ENCODE results near the gene SPINK13. TPM values are rescaled to one million over a fixed set of nuclear protein-coding genes. Genes with fewer than 3 reads are reported as not detected.

SPINK13 gene
- total and polyA plus RNA-seq, 2 of the 8 experiments (the other 6 are each of a cell fraction or from before 2014, with no cell fraction given), result not detected

DNA sequence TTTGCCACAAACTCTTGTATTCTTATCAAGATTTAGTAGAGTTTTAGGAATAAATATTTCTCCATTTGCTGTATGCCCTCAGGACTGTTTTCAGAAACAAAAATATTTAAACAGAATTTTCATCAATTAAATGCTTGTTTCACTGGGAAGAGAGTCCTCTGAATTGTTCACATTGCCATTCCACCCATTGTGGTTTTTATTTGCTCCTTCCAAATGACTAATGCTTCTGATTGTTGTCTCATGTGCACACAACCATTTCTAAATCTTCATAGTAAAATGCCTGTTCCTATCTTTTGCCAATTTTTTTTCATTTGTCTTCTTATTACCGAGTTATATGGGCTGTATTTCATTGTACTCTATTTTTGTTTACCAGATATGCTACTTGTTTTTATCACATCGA is 19.7 kb upstream of the SPINK13 start:
- Histone ChIP-seq H3K79me2 (ENCODE audit: control insufficient read depth in 1 of 2, insufficient read depth in 2 of 2, low read length in 2 of 2) (no peaks in the 10 kb centered on the region), H3K4me2 (ENCODE audit: insufficient read depth in 1 of 2, low read depth in 2 of 2, low read length in 2 of 2) (no peak overlapping the region), H3K4ac (replicated peaks; ENCODE audit: insufficient read length, low read depth, low read length) (no peak overlapping the region), H4K20me1 (replicated peaks in 1 of 2; ENCODE audit: control insufficient read depth in 1 of 2, insufficient read depth in 2 of 2, low read length in 2 of 2) (no peaks in the 10 kb centered on the region), H3K18ac (ENCODE audit: extremely low read depth, low read length) (no peak overlapping the region), H2AFZ (ENCODE audit: low read length) (no peak overlapping the region), H3K27me3 (replicated peaks in 1 of 4; ENCODE audit: control insufficient read depth in 3 of 4, extremely low read depth in 1 of 4, insufficient read depth in 3 of 4, low read length in 3 of 4) (no peaks in the 10 kb centered on the region), H4K91ac (replicated peaks; ENCODE audit: insufficient read length, low read length) (no peak overlapping the region), H3K9me3 (ENCODE audit: insufficient read depth in 2 of 2, low read depth in 1 of 2, low read length in 1 of 2) (0 out of 4 replicates have a peak, but pooled peaks cover 0 to 2% of the 10 kb centered on the region in 2 experiments), H3K36me3 (ENCODE audit: control insufficient read depth in 2 of 4, insufficient read depth in 4 of 4, low read length in 3 of 4) (no peaks in the 10 kb centered on the region), H4K8ac (ENCODE audit: extremely low read depth, insufficient read depth, low read length) (no peak overlapping the region), H2BK12ac (ENCODE audit: low read depth, low read length) (no peak overlapping the region), H3K23ac (ENCODE audit: insufficient read length) (no peak overlapping the region), H2AK5ac (ENCODE audit: low read depth, low read length) (no peak overlapping the region), H4K5ac (ENCODE audit: insufficient read length, low read depth, low read length) (no peak overlapping the region), H3K27ac (ENCODE audit: low read depth, low read length) (no peak overlapping the region), H3K9ac (replicated peaks in 1 of 4; ENCODE audit: extremely low read depth in 1 of 4, low read depth in 3 of 4, low read length in 3 of 4) (no peak overlapping the region), H2BK15ac (ENCODE audit: low read length) (no peak overlapping the region), H3K4me3 (ENCODE audit: extremely low read depth in 1 of 4, insufficient read depth in 2 of 4, low read depth in 3 of 4, low read length in 4 of 4) (no peak overlapping the region), H2BK120ac (replicated peaks; ENCODE audit: low read depth, low read length) (no peak overlapping the region), H2BK20ac (ENCODE audit: low read length) (no peak overlapping the region), H3K23me2 (ENCODE audit: low read depth, low read length) (no peaks in the 10 kb centered on the region), H3K14ac (ENCODE audit: insufficient read length) (no peak overlapping the region), H3K56ac (replicated peaks; ENCODE audit: insufficient read length, low read depth, low read length) (no peak overlapping the region), H3K4me1 (replicated peaks in 1 of 4; ENCODE audit: control insufficient read depth in 3 of 4, insufficient read depth in 4 of 4, low read length in 3 of 4) (no peaks in the 10 kb centered on the region), H2BK5ac (ENCODE audit: low read depth, low read length) (no peak overlapping the region), H3K79me1 (ENCODE audit: low read depth, low read length) (no peaks in the 10 kb centered on the region)
- ChIA-PET CTCF (ENCODE audit: partially characterized antibody) (no interaction called here), POLR2A (ENCODE audit: partially characterized antibody) (no interaction called here)
- no peak for TF ChIP-seq SIN3A (conservative IDR thresholded peaks at IDR 0.05 in 1 of 2, IDR thresholded peaks at IDR 0.05 in 1 of 2; ENCODE audit: low read depth in 1 of 2, low read length in 2 of 2)
- no peak for TF ChIP-seq RNF2 (IDR thresholded peaks at IDR 0.05; ENCODE audit: borderline replicate concordance, low read depth, low read length, missing control alignments, poor library complexity, severe bottlenecking)
- TF ChIP-seq SAP30 (IDR thresholded peaks at IDR 0.05; ENCODE audit: insufficient read depth, insufficient replicate concordance, low read length), result no peak
- TF ChIP-seq SIRT6 (IDR thresholded peaks at IDR 0.05; ENCODE audit: low read length), result no peak
- TF ChIP-seq JUN (IDR thresholded peaks at IDR 0.05; ENCODE audit: low read depth, low read length), result no peak
- no peak for TF ChIP-seq HDAC6 (IDR thresholded peaks at IDR 0.05; ENCODE audit: low read depth, low read length)
- TF ChIP-seq SUZ12 (IDR thresholded peaks at IDR 0.05; ENCODE audit: low read length), result no peak
- TF ChIP-seq NANOG (IDR thresholded peaks at IDR 0.05; ENCODE audit: insufficient read depth, low read depth, low read length, poor library complexity, severe bottlenecking), result no peak
- TF ChIP-seq BCL11A (IDR thresholded peaks at IDR 0.05; ENCODE audit: low read depth in 2 of 2, low read length in 2 of 2), result no peak
- TF ChIP-seq CHD2 (IDR thresholded peaks at IDR 0.05; ENCODE audit: low read length), result no peak
- TF ChIP-seq EGR1 (IDR thresholded peaks at IDR 0.05; ENCODE audit: borderline replicate concordance, low read depth, low read length), result no peak
- TF ChIP-seq BRCA1 (IDR thresholded peaks at IDR 0.05; ENCODE audit: low read depth, low read length), result no peak
- TF ChIP-seq JUND (IDR thresholded peaks at IDR 0.05; ENCODE audit: low read length), result no peak
- no peak for TF ChIP-seq CEBPB (IDR thresholded peaks at IDR 0.05; ENCODE audit: low read depth, low read length)
- no peak for DNase-seq (ENCODE audit: low read depth in 1 of 2, low spot score in 2 of 2)
- WGBS, 2 experiments (ENCODE audit: extremely low coverage in 1 of 2, insufficient coverage in 1 of 2, insufficient read length in 1 of 2, insufficient replicate concordance in 2 of 2, low coverage in 1 of 2, low lambda C conversion rate in 2 of 2, missing lambda C conversion rate in 1 of 2), result 91% methylated on average over 2 of the region's 2 CpGs; no CpG with 5 or more reads in 1 of the 2 experiments
- FAIRE-seq, result no peak
